ENCODE results near the gene GPC3. TPM values are rescaled to one million over a fixed set of nuclear protein-coding genes. Genes with fewer than 3 reads are reported as not detected.

Gene GPC3
- total RNA-seq, 1 donor, result not detected

DNA sequence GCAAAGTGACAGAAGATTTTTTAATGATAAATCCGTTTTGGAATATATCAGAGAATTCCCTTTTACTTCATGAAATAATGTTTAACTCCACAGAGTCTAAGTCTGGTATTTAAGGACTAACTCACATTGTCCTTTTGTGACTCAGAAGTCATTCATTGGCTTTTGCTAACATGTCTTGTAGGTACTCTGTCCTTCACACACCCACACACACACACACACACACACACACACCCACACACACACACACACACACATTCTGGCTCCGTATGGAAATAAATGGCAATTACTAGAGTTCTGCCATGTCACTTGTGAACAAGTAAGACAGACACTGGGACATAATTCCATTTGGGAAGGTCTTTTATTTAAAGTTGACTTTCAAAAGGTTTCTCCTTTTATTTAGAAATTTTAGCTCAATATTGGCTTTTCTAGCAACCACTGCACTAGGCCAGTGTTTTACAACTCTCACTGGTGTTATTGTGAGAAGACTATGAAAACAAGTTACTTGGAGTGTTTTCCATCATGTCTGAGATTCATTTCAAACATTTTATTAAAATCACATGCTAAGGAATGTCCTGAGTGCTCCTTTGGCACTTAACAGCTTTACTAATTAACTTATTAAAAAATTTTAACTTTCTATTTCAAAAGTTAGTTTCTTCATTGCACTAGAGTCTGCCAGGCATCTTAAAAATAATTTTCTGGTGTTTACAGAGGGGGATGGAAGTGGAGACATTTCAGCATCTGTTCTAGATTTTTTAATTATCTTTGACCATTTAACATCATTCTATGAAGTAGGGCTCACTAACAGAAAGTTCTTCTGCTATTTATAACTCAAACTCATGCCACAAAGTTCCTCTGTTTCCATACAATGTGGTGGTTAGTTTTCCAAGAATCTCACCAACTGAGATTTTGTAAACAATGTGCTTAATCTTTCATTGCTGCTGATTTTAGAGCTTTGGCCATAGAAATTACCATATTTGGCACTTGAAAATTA, 329.8 kb downstream of the GPC3 start:
- TF ChIP-seq, protein P1, sequence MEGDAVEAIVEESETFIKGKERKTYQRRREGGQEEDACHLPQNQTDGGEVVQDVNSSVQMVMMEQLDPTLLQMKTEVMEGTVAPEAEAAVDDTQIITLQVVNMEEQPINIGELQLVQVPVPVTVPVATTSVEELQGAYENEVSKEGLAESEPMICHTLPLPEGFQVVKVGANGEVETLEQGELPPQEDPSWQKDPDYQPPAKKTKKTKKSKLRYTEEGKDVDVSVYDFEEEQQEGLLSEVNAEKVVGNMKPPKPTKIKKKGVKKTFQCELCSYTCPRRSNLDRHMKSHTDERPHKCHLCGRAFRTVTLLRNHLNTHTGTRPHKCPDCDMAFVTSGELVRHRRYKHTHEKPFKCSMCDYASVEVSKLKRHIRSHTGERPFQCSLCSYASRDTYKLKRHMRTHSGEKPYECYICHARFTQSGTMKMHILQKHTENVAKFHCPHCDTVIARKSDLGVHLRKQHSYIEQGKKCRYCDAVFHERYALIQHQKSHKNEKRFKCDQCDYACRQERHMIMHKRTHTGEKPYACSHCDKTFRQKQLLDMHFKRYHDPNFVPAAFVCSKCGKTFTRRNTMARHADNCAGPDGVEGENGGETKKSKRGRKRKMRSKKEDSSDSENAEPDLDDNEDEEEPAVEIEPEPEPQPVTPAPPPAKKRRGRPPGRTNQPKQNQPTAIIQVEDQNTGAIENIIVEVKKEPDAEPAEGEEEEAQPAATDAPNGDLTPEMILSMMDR (IDR thresholded peaks at IDR 0.05; ENCODE audit: extremely low read depth, low read depth, low read length), result no peak
- Histone ChIP-seq H3K27me3 (ENCODE audit: insufficient read depth, low read length) (no peaks in the 10 kb centered on the region), H3K4me2 (ENCODE audit: insufficient read depth, low read length) (no peak overlapping the region), H2AFZ (ENCODE audit: low read length) (no peak overlapping the region), H3K27ac (ENCODE audit: low read depth, low read length) (no peak overlapping the region), H3K36me3 (ENCODE audit: insufficient read depth, low read length) (no peaks in the 10 kb centered on the region), H3K79me2 (ENCODE audit: insufficient read depth, low read length) (no peaks in the 10 kb centered on the region), H3K4me1 (ENCODE audit: insufficient read depth, low read length) (peaks cover 11% of the 10 kb centered on the region), H4K20me1 (ENCODE audit: insufficient read depth, low read length) (no peaks in the 10 kb centered on the region), H3K4me3 (ENCODE audit: insufficient read depth, low read length) (no peak overlapping the region), H3K9me3 (ENCODE audit: low read depth, low read length) (no peaks in the 10 kb centered on the region)
- DNase-seq (ENCODE audit: insufficient read length, low spot score, missing footprints), result no peak

DNA sequence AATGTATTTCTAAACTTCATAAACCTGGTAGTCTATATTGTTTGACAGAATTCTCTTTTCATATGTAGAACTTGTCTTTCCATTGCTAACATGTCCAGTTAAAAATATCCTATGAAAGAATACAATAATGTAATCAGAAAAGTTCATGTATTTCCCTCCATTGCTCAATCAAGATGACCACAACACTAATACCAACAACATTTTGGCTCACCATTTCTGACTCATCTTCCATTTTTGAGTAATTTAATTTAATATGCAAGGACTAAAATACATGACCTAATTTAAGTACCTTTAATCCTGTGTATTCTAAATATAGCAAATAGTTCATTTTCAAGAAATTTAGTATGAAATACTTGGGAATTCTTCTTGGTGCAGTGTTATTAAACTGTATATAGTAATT, 330.6 kb downstream of the GPC3 start:
- no peaks in the 10 kb centered on the region for H3K36me3 ChIP-seq (ENCODE audit: insufficient read depth, low read length)
- H3K4me3 ChIP-seq (ENCODE audit: insufficient read depth, low read length), result no peak overlapping the region
- TF ChIP-seq, protein P1 (IDR thresholded peaks at IDR 0.05; ENCODE audit: extremely low read depth, low read depth, low read length), result no peak
- no peaks in the 10 kb centered on the region for H3K27me3 ChIP-seq (ENCODE audit: insufficient read depth, low read length)
- no peaks in the 10 kb centered on the region for H3K79me2 ChIP-seq (ENCODE audit: insufficient read depth, low read length)
- H3K27ac ChIP-seq (ENCODE audit: low read depth, low read length), result no peak overlapping the region
- H4K20me1 ChIP-seq (ENCODE audit: insufficient read depth, low read length), result no peaks in the 10 kb centered on the region
- no peaks in the 10 kb centered on the region for H3K9me3 ChIP-seq (ENCODE audit: low read depth, low read length)
- no peak overlapping the region for H2AFZ ChIP-seq (ENCODE audit: low read length)
- no peak for DNase-seq (ENCODE audit: insufficient read length, low spot score, missing footprints)
- H3K4me1 ChIP-seq (ENCODE audit: insufficient read depth, low read length), result peaks cover 5% of the 10 kb centered on the region
- H3K4me2 ChIP-seq (ENCODE audit: insufficient read depth, low read length), result no peak overlapping the region

DNA sequence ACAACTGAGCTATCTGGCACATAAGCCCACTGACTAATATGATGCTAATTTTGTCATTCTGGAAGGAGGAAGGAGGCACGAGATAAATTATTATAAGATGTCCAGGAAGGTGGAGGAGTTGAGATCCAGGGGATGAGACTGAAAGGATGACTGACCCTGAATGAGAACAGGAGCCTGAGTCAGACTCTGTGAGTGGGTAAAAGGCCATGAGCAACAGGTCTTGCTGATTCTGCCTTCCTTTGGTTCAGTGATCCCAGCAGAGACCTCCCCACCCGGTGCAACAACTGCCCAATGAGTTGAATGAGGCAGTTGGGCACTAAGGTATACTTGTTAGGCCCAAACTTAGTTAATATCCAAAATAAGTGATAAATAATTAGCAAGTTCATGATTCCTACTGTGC, 332.0 kb downstream of the GPC3 start:
- DNase-seq (ENCODE audit: insufficient read length, low spot score, missing footprints), result no peak
- Histone ChIP-seq H3K4me1 (ENCODE audit: insufficient read depth, low read length) (peaks cover 4% of the 10 kb centered on the region), H3K4me3 (ENCODE audit: insufficient read depth, low read length) (no peak overlapping the region), H4K20me1 (ENCODE audit: insufficient read depth, low read length) (no peaks in the 10 kb centered on the region), H2AFZ (ENCODE audit: low read length) (no peak overlapping the region), H3K36me3 (ENCODE audit: insufficient read depth, low read length) (no peaks in the 10 kb centered on the region), H3K27me3 (ENCODE audit: insufficient read depth, low read length) (no peaks in the 10 kb centered on the region), H3K4me2 (ENCODE audit: insufficient read depth, low read length) (no peak overlapping the region), H3K27ac (ENCODE audit: low read depth, low read length) (no peak overlapping the region), H3K79me2 (ENCODE audit: insufficient read depth, low read length) (no peaks in the 10 kb centered on the region), H3K9me3 (ENCODE audit: low read depth, low read length) (no peaks in the 10 kb centered on the region)
- TF ChIP-seq, protein P1 (IDR thresholded peaks at IDR 0.05; ENCODE audit: extremely low read depth, low read depth, low read length), result no peak

DNA sequence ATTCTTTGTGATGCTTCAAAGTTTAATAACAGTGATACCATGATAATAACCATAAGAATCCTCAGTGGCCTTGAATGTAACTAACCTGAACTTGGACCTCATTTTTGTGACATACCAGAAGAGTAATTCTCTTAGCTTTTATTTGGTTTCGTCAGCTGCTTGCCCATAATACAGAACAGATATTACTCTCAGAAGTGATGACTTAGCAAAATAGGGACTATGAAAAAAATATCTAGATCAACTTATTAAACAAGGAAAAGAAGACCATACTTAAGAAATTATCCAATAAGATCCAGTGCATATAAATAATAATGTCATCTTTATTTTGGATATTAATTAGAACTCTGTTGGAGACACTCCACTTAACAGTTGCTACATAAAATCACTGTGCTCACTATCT, 333.2 kb downstream of the GPC3 start:
- H3K27me3 ChIP-seq (ENCODE audit: insufficient read depth, low read length), result no peaks in the 10 kb centered on the region
- peaks cover 4% of the 10 kb centered on the region for H3K4me1 ChIP-seq (ENCODE audit: insufficient read depth, low read length)
- DNase-seq (ENCODE audit: insufficient read length, low spot score, missing footprints), result no peak
- TF ChIP-seq, protein P1 (IDR thresholded peaks at IDR 0.05; ENCODE audit: extremely low read depth, low read depth, low read length), result no peak
- H3K27ac ChIP-seq (ENCODE audit: low read depth, low read length), result no peak overlapping the region
- H3K79me2 ChIP-seq (ENCODE audit: insufficient read depth, low read length), result no peaks in the 10 kb centered on the region
- no peaks in the 10 kb centered on the region for H3K9me3 ChIP-seq (ENCODE audit: low read depth, low read length)
- no peaks in the 10 kb centered on the region for H4K20me1 ChIP-seq (ENCODE audit: insufficient read depth, low read length)
- no peak overlapping the region for H3K4me3 ChIP-seq (ENCODE audit: insufficient read depth, low read length)
- H2AFZ ChIP-seq (ENCODE audit: low read length), result no peak overlapping the region
- no peak overlapping the region for H3K4me2 ChIP-seq (ENCODE audit: insufficient read depth, low read length)
- no peaks in the 10 kb centered on the region for H3K36me3 ChIP-seq (ENCODE audit: insufficient read depth, low read length)

Data from osteoblast (primary cell).